ENCODE results near the gene MACROD2.

The MACROD2 gene

GRCh38 chr20:16036331-16036730 is 2041.0 kb downstream of the MACROD2 start:
- no peak for DNase-seq

GRCh38 chr20:16040742-16041141 is 2045.4 kb downstream of the MACROD2 start:
- DNase-seq, result no peak

GRCh38 chr20:16042731-16043130 is 2047.4 kb downstream of the MACROD2 start:
- DNase-seq, result no peak

- no peak for DNase-seq
Observed at GRCh38 chr20:16043931-16044330, 2048.6 kb downstream of the MACROD2 start.

- DNase-seq, result no peak
Observed at GRCh38 chr20:16048876-16049275, 2053.6 kb downstream of the MACROD2 start.

- DNase-seq, result no peak
Observed at GRCh38 chr20:16049529-16050093, 2054.3 kb downstream of the MACROD2 start.

GRCh38 chr20:16050366-16050765 is 2055.1 kb downstream of the MACROD2 start:
- no peak for DNase-seq

GRCh38 chr20:16051968-16052367 is 2056.7 kb downstream of the MACROD2 start:
- DNase-seq, result no peak

- DNase-seq, result no peak
Observed at GRCh38 chr20:16052456-16052855, 2057.1 kb downstream of the MACROD2 start.

GRCh38 chr20:16054985-16055384 is 2059.7 kb downstream of the MACROD2 start:
- no peak for DNase-seq

- no peak for DNase-seq
Observed at GRCh38 chr20:16057651-16058050, 2062.3 kb downstream of the MACROD2 start.

- DNase-seq, result no peak
Observed at GRCh38 chr20:16058268-16058667, 2063.0 kb downstream of the MACROD2 start.

GRCh38 chr20:16059841-16060240 is 2064.5 kb downstream of the MACROD2 start:
- DNase-seq, result no peak

GRCh38 chr20:16061351-16061750 is 2066.0 kb downstream of the MACROD2 start:
- no peak for DNase-seq

- no peak for DNase-seq
Observed at GRCh38 chr20:16062661-16063581, 2067.6 kb downstream of the MACROD2 start.

GRCh38 chr20:16063881-16064280 is 2068.6 kb downstream of the MACROD2 start:
- DNase-seq, result no peak

GRCh38 chr20:16064989-16065707 is 2069.8 kb downstream of the MACROD2 start:
- no peak for DNase-seq

- DNase-seq, result no peak
Observed at GRCh38 chr20:16066571-16066970, 2071.3 kb downstream of the MACROD2 start.

- DNase-seq, result no peak
Observed at GRCh38 chr20:16069389-16070010, 2074.2 kb downstream of the MACROD2 start.

- DNase-seq, result no peak
Observed at GRCh38 chr20:16072220-16072619, 2076.9 kb downstream of the MACROD2 start.

GRCh38 chr20:16078172-16078898 is 2083.0 kb downstream of the MACROD2 start:
- DNase-seq, result no peak

- DNase-seq, result no peak
Observed at GRCh38 chr20:16081421-16081820, 2086.1 kb downstream of the MACROD2 start.
